22Rv1 (cell line): ENCODE data around the gene ATP1A4.
"Not testable (repeated sequence)": the region's sequence is repeated elsewhere in the genome, so short reads cannot be mapped to it uniquely, and the experiment has no call there.

ENCODE experiments used
- CTCF ChIP-seq: fragments of 450-650 bp; IDR thresholded peaks from 2 replicates; pipeline ENCODE4 v1.5.1; 2017; ENCODE audit warnings: mild to moderate bottlenecking
- ZFX ChIP-seq: fragments of 450-650 bp; IDR thresholded peaks from 2 replicates; pipeline ENCODE4 v1.6.1; 2017; ENCODE audit warnings: antibody characterized with exemption, borderline replicate concordance

GRCh38 chr1:160126342-160126741, 25.1 kb upstream of the ATP1A4 start:
- TF ChIP-seq CTCF, ZFX: not testable (repeated sequence)
